CD4-positive, alpha-beta T cell treated with Interleukin-17A for 4 hours (primary cell): ENCODE data around the gene LAMA3.

Experiments
- DNase-seq: peaks from one replicate; pipeline ENCODE4 v3.0.0-alpha.2; 2020; ENCODE audit warnings: mixed read lengths

LAMA3 gene

GRCh38 chr18:23689031-23689615 lies at the start of gene LAMA3:
Gene LAMA3 (plus strand): TSS chr18:23689453. CDS start chr18:23689684, 231 bp downstream.
- peak; percentile 48 for DNase-seq

GRCh38 chr18:23640052-23640451 lies 49.2 kb upstream of the LAMA3 start:
- DNase-seq = no peak

GRCh38 chr18:23641143-23641720 lies 48.0 kb upstream of the LAMA3 start:
- no peak for DNase-seq

GRCh38 chr18:23641937-23642666 lies 47.2 kb upstream of the LAMA3 start:
- no peak for DNase-seq

GRCh38 chr18:23643815-23644490 lies 45.3 kb upstream of the LAMA3 start:
- DNase-seq = no peak

- DNase-seq = no peak
Measured at GRCh38 chr18:23645568-23646175, 43.6 kb upstream of the LAMA3 start.

- DNase-seq = no peak
Measured at GRCh38 chr18:23646282-23646681, 43.0 kb upstream of the LAMA3 start.

- DNase-seq = no peak
Measured at GRCh38 chr18:23648456-23648855, 40.8 kb upstream of the LAMA3 start.

GRCh38 chr18:23648940-23649607 lies 40.2 kb upstream of the LAMA3 start:
- DNase-seq = no peak

- no peak for DNase-seq
Measured at GRCh38 chr18:23650968-23651927, 38.0 kb upstream of the LAMA3 start.

GRCh38 chr18:23652232-23652631 lies 37.0 kb upstream of the LAMA3 start:
- no peak for DNase-seq

GRCh38 chr18:23658285-23658684 lies 31.0 kb upstream of the LAMA3 start:
- no peak for DNase-seq

- peak; percentile 16 for DNase-seq
Measured at GRCh38 chr18:23661735-23662308, 27.4 kb upstream of the LAMA3 start.

GRCh38 chr18:23662309-23663263 lies 26.7 kb upstream of the LAMA3 start, which contains the start of gene ANKRD29:
Gene ANKRD29 (minus strand): TSS chr18:23662911. CDS start chr18:23662730, 181 bp downstream.
- peak; percentile 70 for DNase-seq

- no peak for DNase-seq
Measured at GRCh38 chr18:23664674-23665073, 24.6 kb upstream of the LAMA3 start.

GRCh38 chr18:23667114-23667513 lies 22.1 kb upstream of the LAMA3 start:
- DNase-seq = no peak

GRCh38 chr18:23668731-23669130 lies 20.5 kb upstream of the LAMA3 start:
- DNase-seq = no peak

GRCh38 chr18:23669202-23669766 lies 20.0 kb upstream of the LAMA3 start:
- no peak for DNase-seq

GRCh38 chr18:23669804-23670405 lies 19.3 kb upstream of the LAMA3 start:
- DNase-seq = no peak
